Ovary (tissue), 9 donors: ENCODE measurements around the gene FARS2. TPM values are rescaled to one million over a fixed set of nuclear protein-coding genes. Genes with fewer than 3 reads are reported as not detected.

ENCODE experiments used
- DNase-seq, 5 donors: peaks; one replicate each; pipeline ENCODE4 v3.0.0-alpha.2; 2019 to 2020
- H3K27ac ChIP-seq, 2 donors: fragments of 200-600 bp; one replicate each; pipeline versions ENCODE4 v1.5.1 to v1.8.0; 2019 to 2022
- H3K27me3 ChIP-seq: fragments of 200-600 bp; one replicate; pipeline ENCODE4 v1.8.0; 2022
- H3K36me3 ChIP-seq: fragments of 200-600 bp; sonication (generic); one replicate; pipeline ENCODE4 v1.5.1; 2019
- H3K4me1 ChIP-seq: one replicate; pipeline ENCODE4 v1.8.1; 2013; ENCODE audit warnings: mild to moderate bottlenecking, moderate library complexity; ENCODE audit not compliant: insufficient read depth
- H3K4me3 ChIP-seq: fragments of 200-600 bp; sonication (generic); one replicate; pipeline ENCODE4 v1.5.1; 2017
- H3K9me3 ChIP-seq, 2 donors: fragments of 200-600 bp in 1 of 2; sonication (generic) in 1 of 2; one replicate each; pipeline versions ENCODE4 v1.5.1 to v1.8.1; 2013 to 2019; ENCODE audit warnings: mild to moderate bottlenecking in 1 of 2, moderate library complexity in 1 of 2
- EP300 ChIP-seq: sonication (generic); formaldehyde crosslinking; IDR thresholded peaks from one replicate; pipeline ENCODE4 v1.6.1; 2017; ENCODE audit warnings: antibody characterized with exemption
- POLR2A ChIP-seq: fragments of 450-650 bp; IDR thresholded peaks from one replicate; pipeline ENCODE4 v1.6.1; 2017; ENCODE audit warnings: antibody characterized with exemption, mild to moderate bottlenecking, moderate library complexity
- WGBS, 3 donors: extraction: QIAGEN DNeasy Blood & Tissue Kit in 1 of 3; methylation state at CpG; one replicate each; pipeline versions ENCODE4 v1.1.5 to v1.1.7; 2013 to 2017; 5-methylcytosine and 5-hydroxymethylcytosine counted together
- intact Hi-C, 4 donors: fragments of 100-400 bp; cut with DNase I; formaldehyde crosslinking; loops; one replicate each; pipeline versions ENCODE4 v1.11.0 to v1.15.1; 2022 to 2023
- polyA plus RNA-seq, 2 donors: library from polyadenylated mRNA; stranded (reverse); fragments of 200-250 nt in 1 of 2; fragments of 350-450 nt in 1 of 2; fragmentation: Illumina TruSeq in 1 of 2; extraction: RNeasy Lipid Tissue Mini Kit (QIAGEN cat#74804) in 1 of 2; gene quantifications; one replicate each; pipeline ENCODE4 v1.2.3, GENCODE V29; 2013 to 2014
- total RNA-seq, 7 donors: library from RNA; depleted of rRNA in 2 of 7; stranded (reverse); fragments of >200 nt in 2 of 7; fragmentation: NEBNext Ultra II Directional in 3 of 7; extraction: Animal tissue kit (Norgen Biotek cat#: 25700) in 3 of 7; gene quantifications; one replicate each; pipeline versions ENCODE4 v1.1.0 to v1.2.4, GENCODE V29; 2016 to 2023
- TF ChIP-seq, protein P1 (sequence below), 3 donors: fragments of 450-650 bp in 2 of 3; fragments of 200-600 bp in 1 of 3; IDR thresholded peaks; one replicate each; pipeline versions ENCODE4 v1.5.1 to v1.8.0; 2016 to 2022; ENCODE audit warnings: antibody characterized with exemption in 3 of 3, mild to moderate bottlenecking in 1 of 3
- donor health status: DM: no; HTN: no; CAD: no; lungs with moderate emphysema.
- donor health status: DM: no; HTN: no; CAD: no.
- donor health status: Bipolar disorder and iron deficiency.
- donor health status: DM: yes; HTN: yes; CAD: no.
- donor health status: DM: no; HTN: no; CAD: no.
- donor health status: DM: yes; HTN: yes; CAD: no.

The FARS2 gene
- total and polyA plus RNA-seq, 9 donors = 9.2 to 17.5 (median 11.0) TPM

DNA sequence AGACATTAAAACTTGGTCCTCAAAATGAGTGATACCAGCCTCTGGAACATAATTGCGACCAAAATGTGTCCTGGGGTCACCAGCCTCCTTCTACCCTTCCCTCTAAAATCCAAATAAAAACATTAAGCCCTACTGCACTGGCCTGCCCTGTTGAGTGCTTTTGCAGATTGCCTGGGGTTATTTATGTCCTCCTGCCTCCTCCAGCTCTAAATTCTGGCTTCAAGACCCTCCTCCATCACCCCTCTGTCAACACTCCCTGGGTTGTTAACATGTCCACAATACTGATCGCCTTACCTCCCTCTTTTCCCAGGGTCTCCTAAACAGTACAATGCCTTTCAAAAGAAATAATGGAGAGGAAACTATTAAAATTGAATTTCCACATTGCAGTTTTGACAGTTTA lies 418.0 kb downstream of the FARS2 start:
- H3K36me3 ChIP-seq = no peaks in the 10 kb centered on the region

DNA sequence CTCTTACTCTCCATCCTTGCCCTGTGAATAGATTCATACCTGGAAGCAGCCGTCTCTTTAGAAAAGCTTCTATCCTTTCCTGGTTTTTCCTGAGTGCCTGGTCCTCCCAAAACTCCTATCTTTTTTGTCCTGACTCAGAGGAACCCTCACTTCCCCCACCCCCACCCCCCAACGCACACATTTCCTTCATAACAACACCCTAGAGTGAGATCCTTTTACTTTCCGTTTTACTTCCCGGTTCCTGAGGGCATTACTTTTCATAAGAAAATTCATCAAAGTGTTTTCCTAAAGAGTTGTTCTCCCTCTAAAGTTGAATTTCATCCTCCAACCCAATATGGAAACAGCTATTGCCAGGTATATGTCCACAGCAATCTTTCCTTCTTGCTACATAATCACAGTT lies 418.4 kb downstream of the FARS2 start:
- Histone ChIP-seq H3K4me1 (no peaks in the 10 kb centered on the region), H3K4me3 (no peak overlapping the region), H3K9me3 (no peaks in the 10 kb centered on the region), H3K27ac (no peak overlapping the region), H3K27me3 (no peaks in the 10 kb centered on the region), H3K36me3 (no peaks in the 10 kb centered on the region)
- 35 to 48% (median 40%) methylated on average over 4 of the region's 4 CpGs for WGBS, 3 donors
- intact Hi-C loops = no loop called here
- TF ChIP-seq EP300 (no peak), POLR2A (no peak)
- TF ChIP-seq, protein P1, sequence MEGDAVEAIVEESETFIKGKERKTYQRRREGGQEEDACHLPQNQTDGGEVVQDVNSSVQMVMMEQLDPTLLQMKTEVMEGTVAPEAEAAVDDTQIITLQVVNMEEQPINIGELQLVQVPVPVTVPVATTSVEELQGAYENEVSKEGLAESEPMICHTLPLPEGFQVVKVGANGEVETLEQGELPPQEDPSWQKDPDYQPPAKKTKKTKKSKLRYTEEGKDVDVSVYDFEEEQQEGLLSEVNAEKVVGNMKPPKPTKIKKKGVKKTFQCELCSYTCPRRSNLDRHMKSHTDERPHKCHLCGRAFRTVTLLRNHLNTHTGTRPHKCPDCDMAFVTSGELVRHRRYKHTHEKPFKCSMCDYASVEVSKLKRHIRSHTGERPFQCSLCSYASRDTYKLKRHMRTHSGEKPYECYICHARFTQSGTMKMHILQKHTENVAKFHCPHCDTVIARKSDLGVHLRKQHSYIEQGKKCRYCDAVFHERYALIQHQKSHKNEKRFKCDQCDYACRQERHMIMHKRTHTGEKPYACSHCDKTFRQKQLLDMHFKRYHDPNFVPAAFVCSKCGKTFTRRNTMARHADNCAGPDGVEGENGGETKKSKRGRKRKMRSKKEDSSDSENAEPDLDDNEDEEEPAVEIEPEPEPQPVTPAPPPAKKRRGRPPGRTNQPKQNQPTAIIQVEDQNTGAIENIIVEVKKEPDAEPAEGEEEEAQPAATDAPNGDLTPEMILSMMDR (IDR thresholded peaks at IDR 0.05) = no peak
- DNase-seq = no peak

More for the DNA sequence above, 418.0 kb downstream of the FARS2 start:
- TF ChIP-seq POLR2A = no peak
- no peak for TF ChIP-seq EP300
- TF ChIP-seq, protein P1 (IDR thresholded peaks at IDR 0.05) = no peak
- whole genome bisulfite sequencing, 3 donors = 47 to 59% (median 47%) methylated on average over 2 of the region's 2 CpGs
- intact Hi-C loops = no loop called here
- Histone ChIP-seq H3K27ac (no peak overlapping the region), H3K27me3 (no peaks in the 10 kb centered on the region), H3K4me1 (no peaks in the 10 kb centered on the region), H3K9me3 (no peaks in the 10 kb centered on the region), H3K4me3 (no peak overlapping the region)
- no peak for DNase-seq

DNA sequence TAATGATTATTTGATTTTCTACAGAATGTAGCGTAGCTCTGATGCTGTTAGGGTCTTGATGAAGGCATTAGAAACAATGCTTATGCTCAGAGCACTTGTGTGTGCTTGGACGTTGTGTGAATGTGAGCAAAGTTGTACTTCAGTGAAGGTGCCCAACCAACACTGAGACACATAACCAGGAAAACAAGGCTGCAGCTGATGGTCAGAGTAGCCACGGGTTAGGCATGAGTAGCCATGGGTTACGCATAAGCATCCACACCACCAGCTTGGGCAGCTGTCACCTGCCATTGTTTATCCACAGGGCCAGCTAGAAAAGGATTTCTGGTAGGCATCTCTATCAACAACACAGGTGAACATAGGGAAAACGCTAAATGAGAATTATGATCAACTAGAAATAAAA lies 418.8 kb downstream of the FARS2 start:
- no peaks in the 10 kb centered on the region for H3K27me3 ChIP-seq
- H3K27ac ChIP-seq = no peak overlapping the region
- no peaks in the 10 kb centered on the region for H3K4me1 ChIP-seq
- no peak overlapping the region for H3K4me3 ChIP-seq
- no peaks in the 10 kb centered on the region for H3K9me3 ChIP-seq
- no peaks in the 10 kb centered on the region for H3K36me3 ChIP-seq
- no peak for DNase-seq
- TF ChIP-seq EP300 = no peak
- no peak for TF ChIP-seq POLR2A
- TF ChIP-seq, protein P1 (IDR thresholded peaks at IDR 0.05) = no peak
- intact Hi-C loops = no loop called here
- 82 to 89% (median 82%) methylated on average over 5 of the region's 5 CpGs for WGBS, 3 donors

DNA sequence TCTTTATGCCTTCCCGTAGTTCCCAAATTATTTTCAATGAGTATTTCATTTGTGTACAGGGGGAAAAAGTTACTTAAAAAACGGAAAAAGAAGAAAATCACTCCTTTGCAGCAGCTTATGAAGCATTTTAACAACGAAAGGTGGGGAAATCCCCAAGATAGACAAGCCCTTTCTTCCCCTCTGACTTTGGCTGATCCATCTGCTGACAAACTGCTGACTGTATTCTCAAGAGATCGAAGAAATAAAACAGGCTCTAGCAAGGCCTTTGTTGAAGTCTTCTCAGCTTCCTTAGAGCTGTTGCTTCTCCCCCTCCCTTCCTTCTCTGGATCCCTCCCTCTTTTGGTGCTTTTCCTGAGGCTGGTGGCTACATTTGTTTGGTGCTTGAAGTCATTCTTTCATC lies 420.2 kb downstream of the FARS2 start:
- Histone ChIP-seq H3K36me3 (no peaks in the 10 kb centered on the region), H3K27me3 (no peaks in the 10 kb centered on the region), H3K4me1 (no peaks in the 10 kb centered on the region), H3K27ac (no peak overlapping the region), H3K9me3 (no peaks in the 10 kb centered on the region), H3K4me3 (no peak overlapping the region)
- intact Hi-C loops = no loop called here
- TF ChIP-seq POLR2A (no peak), EP300 (no peak)
- TF ChIP-seq, protein P1 (IDR thresholded peaks at IDR 0.05) = no peak
- WGBS, 3 donors = 79 to 85% (median 82%) methylated on average over 4 of the region's 4 CpGs
- no peak for DNase-seq
